Measurements from ENCODE around the gene MAGOHB. TPM values are rescaled to one million over a fixed set of nuclear protein-coding genes. Genes with fewer than 3 reads are reported as not detected.
"Not testable (repeated sequence)": the region's sequence is repeated elsewhere in the genome, so short reads cannot be mapped to it uniquely, and the experiment has no call there.

MAGOHB gene
- 34.2 and 47.0 TPM in 2 replicates for total RNA-seq (2014; rRNA removed)
- 46.8 TPM for polyA plus RNA-seq (2012)

DNA sequence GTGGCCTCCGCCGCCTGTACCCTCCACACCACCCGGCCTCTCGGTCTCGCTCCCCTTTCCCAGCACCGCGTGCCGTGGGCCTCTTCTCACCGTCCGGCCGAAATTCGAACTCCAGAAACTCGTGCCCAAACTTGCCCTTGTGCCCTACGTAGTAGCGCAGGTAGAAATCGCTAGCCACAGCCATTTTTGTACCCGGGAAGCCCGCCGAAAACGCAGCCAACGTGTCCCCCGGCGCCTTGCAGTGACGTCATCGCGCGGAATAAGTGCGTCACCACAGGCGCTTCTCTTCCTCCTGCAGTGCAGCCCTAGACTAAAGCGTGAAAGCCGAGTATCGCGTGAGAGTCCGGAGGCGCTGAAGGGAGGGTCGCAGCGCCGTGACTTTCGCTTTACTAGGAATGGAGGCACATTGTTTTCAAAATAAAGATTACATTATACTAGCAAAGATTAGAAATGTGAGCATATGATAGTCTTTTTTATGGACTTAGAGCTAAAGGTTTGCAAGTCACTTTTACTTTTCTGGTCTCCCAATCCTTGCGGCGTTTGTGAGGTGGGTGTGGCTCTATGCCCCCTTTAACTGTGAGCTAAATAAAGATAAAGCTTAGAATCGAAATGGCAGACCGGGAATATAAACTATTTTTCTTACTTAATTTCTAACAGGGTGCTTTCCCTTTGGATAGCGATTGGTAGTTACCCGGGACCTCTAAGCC is at the start of gene MAGOHB:
MAGOHB (minus strand) TSS at position 261 of the 707 bp plus-strand sequence; CDS start at position 184, 77 bp downstream.
- peak; percentile 97 for DNase-seq (ENCODE audit: low read depth)

DNA sequence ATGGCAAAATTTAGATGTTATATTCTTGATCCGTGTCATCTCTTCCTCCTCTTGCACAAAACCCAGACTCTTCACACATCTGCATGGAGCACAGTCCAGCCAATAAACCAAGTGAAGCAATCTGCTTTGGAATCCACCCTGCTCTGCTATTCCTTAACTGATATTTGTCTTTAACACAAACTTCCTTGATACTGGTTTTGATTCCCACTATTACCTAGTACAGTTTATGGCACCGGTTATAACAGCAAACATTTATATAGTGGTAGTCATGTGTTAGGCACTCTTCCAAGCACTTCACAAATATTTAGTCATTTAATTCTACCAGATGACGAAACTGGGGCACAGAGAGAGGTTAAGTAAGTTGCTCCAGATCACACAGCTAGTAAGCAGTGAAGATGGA is 47.9 kb upstream of the MAGOHB start:
- DNase-seq (ENCODE audit: low read depth), result peak; percentile 35

DNA sequence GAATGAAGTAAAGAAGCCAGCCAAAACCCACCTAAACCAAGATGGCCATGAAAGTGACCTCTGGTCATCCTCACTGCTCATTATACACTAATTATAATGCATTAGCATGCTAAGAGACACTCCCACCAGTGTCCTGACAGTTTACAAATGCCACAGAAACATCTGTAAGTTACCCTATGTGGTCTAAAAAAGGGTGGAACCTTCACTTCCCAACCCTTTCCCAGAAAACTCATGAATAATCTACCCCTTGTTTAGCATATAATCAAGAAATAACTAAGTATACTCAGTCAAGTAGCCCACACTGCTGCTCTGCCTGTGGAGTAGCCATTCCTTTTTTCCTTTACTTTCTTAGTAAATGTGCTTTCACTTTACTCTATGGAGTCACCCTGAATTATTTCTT is 40.6 kb upstream of the MAGOHB start:
- no peak for DNase-seq (ENCODE audit: low read depth)

DNA sequence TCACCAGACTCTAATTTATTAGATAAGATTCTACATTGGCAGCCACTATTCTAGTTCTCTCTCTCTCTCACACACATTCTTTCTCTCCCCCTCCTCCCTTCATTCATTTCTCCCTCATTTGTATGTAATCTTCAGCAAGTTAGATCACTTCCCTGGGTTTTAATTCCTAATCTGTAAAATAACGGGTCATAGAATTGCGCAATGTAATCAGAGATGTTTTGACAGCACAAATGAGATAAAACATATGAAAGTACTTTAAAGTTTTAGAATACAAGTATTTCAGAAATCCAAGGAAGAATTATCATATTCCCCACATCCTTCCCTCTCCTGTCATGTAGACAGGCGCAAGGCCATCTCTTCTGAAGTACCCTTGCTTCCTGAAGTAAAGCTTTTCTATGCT is 38.8 kb upstream of the MAGOHB start:
- DNase-seq (ENCODE audit: low read depth), result no peak

DNA sequence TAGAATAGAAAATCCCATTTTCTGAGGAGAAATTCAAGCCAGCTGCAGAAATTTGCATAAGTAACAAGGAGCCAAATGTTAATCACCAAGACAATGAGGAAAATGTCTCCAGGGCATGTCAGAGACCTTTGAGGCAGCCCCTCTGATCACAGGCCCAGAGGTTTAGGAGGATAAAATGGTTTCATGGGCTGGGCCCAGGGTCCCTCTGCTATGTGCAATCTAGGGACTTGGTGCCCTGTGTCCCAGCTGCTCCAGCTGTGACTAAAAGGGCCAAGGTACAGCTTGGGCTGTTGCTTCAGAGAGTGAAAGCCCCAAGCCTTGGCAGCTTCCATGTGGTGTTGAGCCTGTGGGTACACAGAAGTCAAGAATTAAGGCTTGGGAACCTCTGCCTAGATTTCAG is 33.2 kb upstream of the MAGOHB start:
- not testable (repeated sequence) for DNase-seq (ENCODE audit: low read depth)

DNA sequence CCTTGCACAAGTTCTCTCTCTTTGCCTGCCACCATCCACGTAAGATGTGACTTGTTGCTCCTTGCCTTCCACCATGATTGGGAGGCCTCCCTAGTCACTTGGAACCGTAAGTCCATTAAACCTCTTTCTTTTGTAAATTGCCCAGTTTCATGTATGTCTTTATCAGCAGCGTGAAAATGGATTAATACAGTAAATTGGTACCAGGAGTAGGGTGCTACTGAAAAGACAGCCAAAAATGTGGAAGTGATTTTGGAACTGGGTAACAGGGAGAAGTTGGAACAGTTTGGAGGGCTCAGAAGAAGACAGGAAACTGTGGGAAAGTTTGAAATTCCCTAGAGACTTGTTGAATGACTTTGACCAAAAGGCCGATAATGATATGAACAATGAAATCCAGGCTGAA is 32.5 kb upstream of the MAGOHB start:
- DNase-seq (ENCODE audit: low read depth), result no peak

DNA sequence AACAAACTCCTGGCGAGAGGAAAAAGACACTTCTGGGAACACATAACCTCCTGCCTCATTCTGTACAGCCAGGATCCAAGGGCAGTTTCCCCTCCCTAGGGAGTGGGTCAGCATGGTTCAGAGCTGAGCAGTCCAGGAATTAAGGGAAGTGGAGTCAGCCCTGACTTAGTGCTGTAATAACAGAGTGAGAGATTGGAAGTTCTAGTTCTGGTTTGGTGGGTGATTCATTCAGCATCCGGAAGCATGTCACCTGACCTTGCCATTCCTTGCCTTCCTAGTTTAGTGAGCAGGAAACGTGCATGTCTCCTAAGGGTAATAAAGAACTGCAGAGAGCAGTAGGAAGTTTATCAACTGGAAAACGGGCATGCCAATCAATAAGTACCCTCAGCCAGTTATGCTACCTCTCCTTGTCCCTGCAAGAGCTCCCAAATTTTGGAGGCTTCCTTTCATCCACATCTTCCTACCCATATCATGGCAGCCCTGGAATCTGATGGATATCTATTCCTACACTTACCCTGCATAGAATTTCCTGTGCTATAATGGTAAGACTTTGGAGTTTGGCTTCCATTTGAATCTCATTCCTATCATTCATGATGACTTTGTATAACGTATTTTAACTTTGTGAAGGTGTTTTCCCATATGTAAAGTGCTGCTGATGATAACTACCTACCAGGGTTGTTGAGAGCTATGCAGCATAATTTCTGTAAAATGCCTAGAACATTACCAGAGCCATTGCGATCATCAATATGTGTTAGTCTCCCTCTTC is 28.5 kb upstream of the MAGOHB start:
- DNase-seq (ENCODE audit: low read depth), result peak; percentile 74

DNA sequence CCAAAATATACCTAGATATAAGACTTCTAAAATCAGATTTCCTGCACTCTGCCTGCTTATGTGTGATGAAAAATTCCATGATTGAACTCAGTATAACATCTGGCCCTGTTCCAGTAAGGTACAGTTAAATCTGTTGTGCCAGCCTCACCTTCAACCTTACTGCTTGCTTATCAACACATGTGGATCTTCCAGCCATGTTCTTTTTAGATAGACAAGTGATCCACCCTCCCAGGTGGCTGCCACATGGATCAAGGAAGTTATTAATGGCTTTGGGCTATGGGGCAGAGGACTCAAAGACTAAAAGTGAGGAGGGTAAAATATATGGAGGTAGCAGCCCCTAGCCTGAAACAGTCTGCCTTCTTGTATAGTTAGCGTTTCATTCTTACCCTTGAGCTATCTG is 25.3 kb upstream of the MAGOHB start:
- DNase-seq (ENCODE audit: low read depth), result no peak

DNA sequence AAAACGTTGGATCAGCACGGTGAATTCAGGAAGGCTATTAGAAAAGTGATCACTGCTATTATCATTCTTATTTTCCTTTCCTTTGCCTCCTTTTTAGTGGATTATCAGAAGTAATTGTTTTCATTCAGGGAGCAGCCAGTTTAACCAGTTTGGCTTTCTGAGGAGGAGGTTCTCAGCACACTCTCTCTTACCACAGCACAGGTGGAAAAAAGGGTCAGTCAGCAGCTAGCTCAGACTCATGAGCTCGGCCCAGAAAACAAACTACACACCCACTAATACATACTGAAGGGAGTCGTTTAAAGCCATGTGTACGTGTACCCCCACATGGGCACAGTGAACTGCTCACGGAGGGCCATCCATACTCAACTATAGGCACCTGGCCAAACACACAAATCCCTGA is 23.2 kb upstream of the MAGOHB start:
- DNase-seq (ENCODE audit: low read depth), result no peak

DNA sequence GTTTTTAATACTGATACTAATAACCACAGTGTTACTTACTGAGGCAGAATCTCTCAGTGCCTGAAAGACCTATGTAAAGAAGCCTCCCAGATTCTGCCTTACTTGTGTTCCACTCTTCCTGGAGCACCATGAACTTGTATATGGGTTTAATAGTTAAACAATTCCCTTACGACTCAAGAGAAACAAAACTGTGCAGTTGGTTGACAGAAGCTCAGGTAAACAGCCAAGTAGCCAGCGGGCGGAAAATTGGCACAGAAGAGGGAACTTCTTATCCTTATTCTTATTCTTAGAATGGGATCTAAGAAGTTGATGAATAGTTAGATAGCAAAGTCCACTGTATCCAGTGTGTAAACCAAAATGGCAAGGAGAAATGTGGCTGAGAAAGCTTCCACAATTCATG is 22.7 kb upstream of the MAGOHB start:
- DNase-seq (ENCODE audit: low read depth), result no peak

DNA sequence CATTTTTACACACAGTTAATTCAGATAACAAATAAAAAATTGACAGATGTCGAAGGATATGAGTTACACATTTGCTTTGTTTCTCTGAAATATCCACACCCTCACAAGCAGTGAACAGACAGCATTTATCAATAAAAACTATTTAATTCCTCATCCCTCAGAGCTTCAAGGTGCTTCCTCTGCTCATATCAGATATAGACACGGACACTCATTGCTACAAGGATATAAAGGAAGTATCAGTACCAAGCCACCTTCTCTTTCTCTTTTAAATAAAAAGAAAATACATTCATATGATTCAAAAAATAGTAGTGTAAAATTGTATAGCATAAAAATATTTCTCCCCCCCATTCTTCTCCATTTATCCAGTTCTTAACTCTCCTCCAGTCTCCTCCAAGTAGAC is 21.9 kb upstream of the MAGOHB start:
- no peak for DNase-seq (ENCODE audit: low read depth)

DNA sequence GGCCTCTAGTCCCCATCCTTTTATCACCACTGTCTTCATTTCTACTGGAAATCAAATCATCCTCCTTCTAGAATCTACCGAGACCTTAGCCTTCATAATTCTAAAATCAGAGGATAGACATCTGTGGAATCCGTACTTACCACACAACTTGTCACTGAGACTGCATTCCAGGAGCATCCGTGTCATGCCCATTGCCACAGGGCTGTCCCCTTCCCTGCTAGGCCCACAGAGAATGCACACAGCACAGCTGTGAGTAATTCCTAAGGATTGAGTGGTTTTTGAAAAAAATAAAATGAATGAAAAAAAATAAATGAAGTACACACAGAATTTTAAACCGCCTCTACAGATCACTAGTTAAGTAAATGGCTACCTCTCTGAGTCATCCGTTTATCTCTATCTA is 21.0 kb upstream of the MAGOHB start:
- DNase-seq (ENCODE audit: low read depth), result peak; percentile 91

DNA sequence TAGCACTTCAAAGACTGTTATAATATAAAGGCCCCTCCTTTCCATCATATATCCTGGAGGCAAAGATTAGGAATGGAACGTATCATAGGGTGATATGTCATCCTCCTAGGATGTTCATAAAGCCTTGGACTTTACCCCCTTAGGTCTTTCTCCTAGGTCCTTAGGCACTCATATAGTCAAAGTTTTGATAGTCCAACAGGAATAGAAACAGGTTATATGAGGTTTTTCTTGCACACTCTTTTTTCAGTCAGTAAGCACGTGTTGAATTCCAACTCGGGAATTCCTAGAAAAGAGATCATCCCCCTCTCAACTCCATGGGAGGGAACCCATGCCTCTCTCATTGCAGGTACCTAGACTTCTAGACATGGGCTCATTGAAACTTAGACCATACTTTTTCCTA is 20.1 kb upstream of the MAGOHB start:
- DNase-seq (ENCODE audit: low read depth), result no peak

DNA sequence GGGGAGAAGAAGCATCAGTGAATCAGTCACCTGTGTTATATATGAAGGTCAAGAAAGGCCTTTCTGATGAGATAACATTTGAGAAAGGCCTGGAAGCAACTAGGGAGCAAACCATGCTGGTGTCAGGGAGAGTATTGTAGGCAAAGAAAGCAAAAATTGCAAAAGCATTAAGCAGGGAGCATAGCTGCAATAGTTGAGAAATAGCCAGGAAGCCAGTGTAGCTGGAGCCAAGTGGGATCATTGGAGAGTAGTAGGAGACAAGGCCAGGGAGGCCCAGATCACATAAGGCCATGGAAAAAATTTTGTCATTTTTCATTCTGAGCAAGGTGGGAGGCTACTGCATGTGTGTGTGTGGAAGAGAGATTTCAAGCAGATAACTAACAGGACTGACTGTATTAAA is 18.8 kb upstream of the MAGOHB start:
- DNase-seq (ENCODE audit: low read depth), result no peak

DNA sequence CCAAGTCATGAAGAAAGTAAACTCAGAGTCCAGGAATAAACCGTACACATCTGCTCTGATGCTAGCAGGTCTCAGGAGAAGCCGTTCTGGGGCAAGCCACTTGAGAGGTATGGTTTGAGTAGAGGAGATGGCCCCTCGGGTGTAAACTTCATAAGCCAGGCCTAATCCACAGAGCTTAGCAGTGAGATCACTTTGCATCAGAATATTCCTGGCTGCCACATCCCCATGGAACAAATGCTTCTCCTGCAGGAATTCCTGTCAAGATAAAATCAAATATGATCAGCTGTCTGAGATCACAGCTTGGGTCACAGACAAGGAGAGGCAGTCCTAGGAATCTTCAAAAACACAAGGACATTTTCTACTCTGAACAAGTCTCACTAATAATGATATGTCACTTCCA is 11.2 kb upstream of the MAGOHB start:
- DNase-seq (ENCODE audit: low read depth), result no peak

DNA sequence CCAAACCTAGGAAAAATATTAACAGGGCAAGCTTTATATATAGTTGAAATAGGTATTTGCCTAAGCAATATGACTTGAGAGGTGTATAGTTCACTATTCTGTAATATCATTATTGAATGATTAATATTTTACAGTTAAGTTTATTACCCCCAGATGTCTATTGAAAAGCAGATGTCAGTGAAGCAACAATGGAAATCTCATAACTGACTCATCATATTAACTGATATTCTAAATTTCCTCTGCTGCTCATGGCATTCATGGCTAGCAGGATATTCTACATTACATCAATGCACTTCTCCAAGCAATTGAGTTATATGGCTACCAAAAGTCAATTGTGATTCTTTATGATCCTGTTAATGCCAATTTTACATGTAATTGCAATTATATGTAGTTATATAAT is 9.7 kb upstream of the MAGOHB start:
- DNase-seq (ENCODE audit: low read depth), result peak; percentile 38

DNA sequence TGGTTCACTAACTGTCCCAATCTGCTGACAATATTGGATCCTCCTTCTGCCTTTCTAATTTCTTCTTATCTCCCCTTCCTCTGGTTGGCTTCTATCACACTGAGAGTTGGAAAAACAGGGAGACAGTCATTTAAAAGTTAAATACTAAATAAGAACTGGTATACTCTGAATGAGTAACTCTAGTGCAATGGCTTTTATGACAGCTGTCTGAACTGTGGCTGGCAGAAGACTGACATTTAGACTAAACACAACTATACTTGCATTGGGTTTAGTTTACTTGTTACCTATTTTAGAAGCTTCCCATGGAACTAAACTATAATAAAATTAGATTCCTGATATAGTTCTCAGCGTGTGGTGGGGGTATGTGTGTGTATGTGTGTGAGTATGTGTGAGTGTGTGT is 7.9 kb upstream of the MAGOHB start:
- DNase-seq (ENCODE audit: low read depth), result peak; percentile 41

DNA sequence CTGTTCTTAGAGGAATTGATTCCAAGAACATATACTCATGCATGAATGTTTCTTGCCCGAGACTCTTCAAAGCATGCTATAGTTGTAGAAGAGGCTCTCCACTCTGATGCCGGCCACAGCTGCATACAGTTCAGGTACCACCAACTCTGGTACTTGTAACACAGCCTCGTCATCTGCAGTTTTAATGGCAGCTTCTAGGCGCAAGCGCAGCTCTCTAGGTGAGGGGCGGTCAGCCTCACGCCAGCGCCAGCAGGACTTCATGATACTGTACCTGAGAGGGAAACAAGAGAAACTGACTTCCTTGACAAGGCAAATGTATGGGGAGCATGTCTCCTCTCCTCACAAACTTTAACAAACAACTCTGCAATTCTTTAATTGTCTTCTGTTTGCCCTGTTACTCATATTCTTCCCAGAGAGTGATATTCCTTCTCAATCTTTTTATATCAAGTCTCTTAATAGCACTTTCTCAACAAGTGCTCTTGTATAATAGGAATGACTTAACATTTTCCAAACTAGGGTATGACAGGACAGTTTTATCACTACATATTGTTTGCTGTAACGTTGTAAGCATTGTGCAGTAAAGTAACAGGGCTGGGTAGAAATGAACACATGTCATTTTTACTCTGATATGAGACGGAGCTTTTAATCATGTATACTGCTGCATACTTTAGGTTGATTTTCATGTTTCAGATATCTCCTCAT is 6.8 kb upstream of the MAGOHB start:
- DNase-seq (ENCODE audit: low read depth), result no peak

DNA sequence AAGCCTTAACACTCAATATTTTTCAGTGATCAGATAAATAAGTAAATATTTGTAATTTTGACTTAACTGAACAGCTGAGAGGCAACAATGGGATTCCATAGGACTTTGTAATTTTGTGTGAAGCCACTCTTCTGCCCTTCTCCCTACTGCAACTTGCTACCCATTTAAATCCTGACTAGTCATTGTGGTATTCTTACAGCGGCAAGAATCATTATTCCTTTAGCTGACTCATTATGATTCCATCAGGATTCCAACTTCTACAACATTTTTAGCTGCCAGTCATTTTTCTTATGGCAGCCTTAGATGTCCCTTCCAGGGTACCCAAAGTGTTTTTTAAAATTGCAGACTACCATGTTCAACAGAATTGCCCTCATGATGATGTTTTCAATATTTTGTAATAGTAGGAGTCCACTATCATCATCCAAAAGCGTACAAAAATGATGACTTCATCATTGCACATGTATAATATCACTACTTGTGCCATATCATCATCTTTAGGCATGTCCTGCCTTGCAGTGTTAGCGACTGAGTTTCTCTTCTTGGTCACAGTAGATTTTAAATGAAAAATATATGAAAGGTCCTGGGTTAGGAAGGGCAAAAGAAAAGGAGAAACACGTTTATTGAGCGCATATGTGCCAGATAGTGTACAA is 5.1 kb upstream of the MAGOHB start:
- peak; percentile 96 for DNase-seq (ENCODE audit: low read depth)

DNA sequence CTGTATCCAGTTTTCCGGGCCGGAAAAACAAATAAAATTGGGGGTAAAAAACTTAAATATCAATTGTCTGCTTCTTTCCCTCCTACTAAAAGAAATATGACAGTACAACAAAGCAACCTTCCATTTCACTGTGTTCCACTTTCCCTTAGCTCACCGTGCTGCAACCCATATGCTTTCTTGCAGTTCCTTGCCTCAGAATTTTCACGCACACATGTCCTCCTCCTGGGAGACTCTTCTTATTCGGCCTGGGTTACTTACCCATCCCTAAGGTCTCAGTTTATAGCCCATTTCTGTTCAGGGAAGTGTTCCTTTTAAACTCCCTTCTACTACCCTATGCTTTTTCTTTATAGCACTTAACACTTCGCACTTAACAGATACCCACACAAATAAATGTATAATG is 4.5 kb upstream of the MAGOHB start:
- DNase-seq (ENCODE audit: low read depth), result no peak

DNA sequence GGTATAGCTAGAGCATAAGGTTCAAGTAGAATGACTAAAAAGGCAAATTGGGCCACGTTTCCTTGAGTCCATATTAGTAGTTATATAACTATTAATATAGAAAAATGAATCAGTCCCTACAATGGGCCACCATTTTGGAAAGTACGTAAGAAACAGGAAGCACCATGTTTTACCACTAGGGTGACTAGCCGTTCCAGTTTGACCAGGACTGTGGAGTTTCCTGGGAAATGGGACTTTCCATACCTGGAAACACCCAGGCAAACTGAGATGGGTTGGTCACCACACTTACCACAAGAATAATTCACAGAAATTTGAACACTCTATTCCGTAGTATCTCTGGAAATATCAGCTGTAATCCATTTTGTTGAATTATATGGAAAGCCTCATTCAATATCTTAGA is 2.1 kb upstream of the MAGOHB start:
- peak; percentile 19 for DNase-seq (ENCODE audit: low read depth)

DNA sequence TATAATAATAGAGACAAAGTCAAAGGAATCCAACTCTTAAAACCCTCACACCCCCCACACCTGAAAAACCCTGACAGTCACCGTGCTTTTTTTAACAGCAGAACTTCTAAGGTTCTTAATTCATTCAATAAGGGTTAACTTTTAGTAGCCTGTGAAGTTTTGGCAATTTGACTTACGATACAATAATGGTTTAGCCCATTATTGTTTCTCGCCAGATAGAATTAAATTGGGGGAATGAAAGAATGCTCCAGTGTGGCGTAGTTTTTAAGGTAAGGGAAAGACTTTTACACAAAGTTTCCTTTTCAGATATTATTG is 604 bp upstream of the MAGOHB start:
- no peak for DNase-seq (ENCODE audit: low read depth)
